Measurements from ENCODE around the gene PARL.

Gene PARL

GRCh38 chr3:183854318-183855035 is 30.2 kb downstream of the PARL start:
- no peak for DNase-seq (ENCODE audit: extremely low read depth in 1 of 2, low read depth in 1 of 2)

DNA sequence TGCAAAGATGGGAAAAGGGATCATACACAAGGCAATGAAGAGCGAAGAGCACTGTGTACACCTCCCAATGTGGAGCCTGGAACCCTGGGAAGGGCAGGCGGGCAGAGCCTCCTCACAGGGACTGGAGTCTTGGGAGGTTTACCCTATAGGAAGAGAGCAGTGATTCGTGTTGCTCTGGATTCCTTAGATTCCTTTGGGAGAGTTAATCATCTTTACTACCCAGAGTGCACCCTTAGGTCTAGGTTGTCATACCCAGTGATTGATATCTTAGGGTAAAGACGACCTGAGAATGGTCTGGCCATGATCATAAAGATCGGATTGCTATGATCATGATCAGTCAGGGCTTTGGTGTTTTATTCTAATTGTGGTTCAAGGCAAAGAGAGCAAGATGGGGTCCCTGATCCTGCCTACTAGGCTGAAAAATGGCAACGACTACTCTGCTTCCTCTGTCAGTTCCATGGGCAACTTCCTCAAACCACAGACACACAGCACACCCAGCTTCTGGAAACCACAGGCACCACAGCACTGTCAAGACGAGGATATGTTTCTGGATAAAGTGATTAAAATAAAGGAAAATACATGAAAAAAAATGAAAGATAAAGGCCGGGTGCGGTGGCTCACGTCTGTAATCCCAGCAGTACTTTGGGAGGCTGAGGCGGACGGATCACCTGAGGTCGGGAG is 38.9 kb downstream of the PARL start:
- DNase-seq (ENCODE audit: extremely low read depth in 1 of 2, low read depth in 1 of 2) = no peak

GRCh38 chr3:183845090-183845489 is 39.6 kb downstream of the PARL start:
- no peak for DNase-seq (ENCODE audit: extremely low read depth in 1 of 2, low read depth in 1 of 2)

DNA sequence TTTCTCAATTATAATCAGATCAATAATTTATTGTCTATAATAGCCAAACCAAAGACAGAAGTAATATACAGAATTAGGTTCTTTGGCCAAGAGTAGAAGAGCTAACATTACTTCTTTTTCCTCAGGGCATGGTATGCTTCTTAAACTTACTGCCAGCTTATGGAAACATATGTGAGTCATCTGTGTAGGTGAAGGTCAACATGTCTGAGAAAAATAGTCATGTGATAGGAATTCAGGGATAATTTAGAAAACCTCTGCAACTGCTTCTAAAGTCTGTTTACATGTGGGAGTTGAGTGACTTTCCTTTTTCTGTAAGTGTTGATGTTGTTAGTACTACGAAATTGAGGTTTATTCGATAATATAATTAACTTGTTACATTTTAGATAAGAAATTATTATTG is 40.1 kb downstream of the PARL start:
- DNase-seq (ENCODE audit: extremely low read depth in 1 of 2, low read depth in 1 of 2) = no peak

DNA sequence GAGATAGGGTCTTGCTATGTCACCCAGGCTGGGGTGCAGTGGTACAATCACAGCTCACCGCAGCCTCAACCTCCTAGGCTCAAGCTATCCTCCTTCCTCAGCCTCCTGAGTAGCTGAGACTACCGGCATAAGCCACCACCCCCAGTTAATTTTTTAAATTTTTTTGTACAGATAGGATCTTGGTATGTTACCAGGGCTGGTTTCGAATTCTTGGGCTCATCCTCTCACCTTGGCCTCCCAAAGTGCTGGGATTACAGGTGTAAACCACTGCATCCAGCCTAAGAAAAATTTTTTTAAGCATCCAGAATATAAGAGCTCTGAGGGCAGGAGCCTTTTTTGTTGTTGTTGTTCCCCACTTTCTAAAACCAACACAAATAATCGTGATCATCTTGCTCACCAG is 44.9 kb downstream of the PARL start:
- DNase-seq (ENCODE audit: extremely low read depth in 1 of 2, low read depth in 1 of 2) = no peak

- no peak for DNase-seq (ENCODE audit: extremely low read depth in 1 of 2, low read depth in 1 of 2)
These were observed 46.8 kb downstream of the PARL start for GRCh38 chr3:183837894-183838293.

DNA sequence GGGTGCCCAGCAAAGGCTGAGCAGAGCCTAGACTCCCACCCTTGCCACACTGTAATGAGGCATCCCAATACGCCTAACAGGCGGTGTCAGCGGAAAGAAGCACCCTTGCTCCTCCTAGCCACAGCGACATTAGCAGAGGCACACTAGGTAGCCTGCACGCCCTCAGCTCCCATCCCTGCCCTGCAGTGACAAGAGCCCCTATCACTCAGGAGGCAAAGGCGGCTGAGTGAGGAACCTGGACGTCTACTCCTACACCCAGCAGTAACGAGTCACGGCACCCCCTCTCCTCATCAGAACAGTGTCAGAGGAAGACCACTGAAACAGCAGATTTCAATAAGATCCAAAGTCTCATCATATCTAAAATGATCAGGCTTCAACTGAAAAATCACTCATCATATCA is 47.3 kb downstream of the PARL start:
- no peak for DNase-seq (ENCODE audit: extremely low read depth in 1 of 2, low read depth in 1 of 2)

DNA sequence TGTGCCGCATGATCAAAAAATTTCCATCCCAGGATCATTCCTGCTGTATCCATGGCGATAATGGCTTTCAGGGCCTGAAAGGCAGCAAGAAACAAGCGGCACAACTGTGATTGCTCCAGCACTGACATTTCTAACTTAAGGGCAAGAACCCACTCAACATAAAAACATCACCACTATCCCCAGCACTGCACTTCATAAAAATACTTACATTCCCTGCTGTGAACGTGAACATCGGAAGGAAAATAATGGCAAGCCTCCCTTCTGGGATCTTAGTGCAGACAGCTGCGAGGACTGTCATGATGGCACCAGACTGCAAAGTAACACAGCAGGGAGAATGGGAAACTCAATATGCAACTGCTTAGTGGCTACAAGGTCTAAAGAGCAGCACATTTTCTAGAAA is 51.2 kb downstream of the PARL start:
- no peak for DNase-seq (ENCODE audit: extremely low read depth in 1 of 2, low read depth in 1 of 2)

DNA sequence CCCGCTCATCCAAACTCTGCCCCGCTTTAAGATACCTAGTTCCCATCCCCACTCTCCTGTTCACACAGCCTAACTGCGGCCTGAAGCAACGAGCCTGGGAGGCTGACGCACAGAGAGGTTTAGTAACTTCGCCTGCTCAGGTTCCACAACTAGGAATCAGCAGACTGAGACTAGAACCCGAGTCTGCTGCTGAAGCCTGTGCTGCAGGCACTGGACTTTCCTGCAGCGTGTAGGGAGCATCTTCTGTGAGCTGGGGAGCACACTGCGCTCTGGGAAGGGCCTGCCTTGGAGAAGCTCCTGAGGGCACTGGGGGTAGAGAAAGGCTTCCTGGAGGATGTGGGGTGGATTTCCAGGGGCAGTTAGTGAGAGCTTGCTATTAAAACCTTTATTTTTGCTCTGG is 54.5 kb downstream of the PARL start:
- no peak for DNase-seq (ENCODE audit: extremely low read depth in 1 of 2, low read depth in 1 of 2)

GRCh38 chr3:183829466-183829865 is 55.2 kb downstream of the PARL start:
- no peak for DNase-seq (ENCODE audit: extremely low read depth in 1 of 2, low read depth in 1 of 2)

- no peak for DNase-seq (ENCODE audit: extremely low read depth in 1 of 2, low read depth in 1 of 2)
These were observed 56.2 kb downstream of the PARL start for GRCh38 chr3:183828538-183828870.

- DNase-seq (ENCODE audit: extremely low read depth in 1 of 2, low read depth in 1 of 2) = no peak
These were observed 56.7 kb downstream of the PARL start for GRCh38 chr3:183827809-183828537.

DNA sequence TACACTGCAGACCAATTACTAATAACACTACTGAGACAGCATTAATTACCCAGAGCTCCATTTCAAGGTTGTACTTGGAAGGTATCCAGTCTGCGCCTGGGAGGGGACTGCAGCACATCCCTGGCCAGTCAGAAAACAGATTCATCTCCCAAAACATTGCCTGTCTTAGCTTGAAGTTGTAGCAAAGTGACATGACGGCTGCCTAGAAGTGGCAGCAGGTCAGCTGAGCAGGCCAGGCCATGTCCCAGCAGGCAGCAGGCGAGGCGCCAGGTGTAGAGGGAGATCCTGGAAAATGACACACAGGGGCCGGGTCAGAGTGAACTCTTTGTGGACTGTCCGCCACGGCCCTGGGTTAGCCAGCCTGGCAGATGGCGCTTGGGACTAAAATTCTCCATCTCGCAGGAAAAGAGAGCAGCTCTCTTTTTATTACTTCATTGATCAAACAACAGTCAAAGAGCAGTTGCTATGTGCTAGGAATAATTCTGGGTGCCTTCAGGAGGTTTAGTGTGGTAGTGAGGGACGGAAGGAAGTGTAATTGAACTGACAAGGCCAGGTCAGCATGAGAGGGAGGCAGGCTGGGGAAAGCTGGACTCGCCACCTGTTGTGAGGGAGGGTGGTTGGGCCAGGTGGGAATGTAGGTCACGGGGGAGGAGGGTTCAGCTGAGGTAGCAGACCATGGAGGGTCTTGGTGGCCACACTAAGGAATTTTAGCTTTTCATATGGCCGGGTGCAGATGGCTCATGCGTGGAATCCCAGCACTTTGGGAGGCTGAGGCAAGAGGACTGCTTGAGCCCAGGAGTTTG is 58.0 kb downstream of the PARL start:
- DNase-seq (ENCODE audit: extremely low read depth in 1 of 2, low read depth in 1 of 2) = no peak

DNA sequence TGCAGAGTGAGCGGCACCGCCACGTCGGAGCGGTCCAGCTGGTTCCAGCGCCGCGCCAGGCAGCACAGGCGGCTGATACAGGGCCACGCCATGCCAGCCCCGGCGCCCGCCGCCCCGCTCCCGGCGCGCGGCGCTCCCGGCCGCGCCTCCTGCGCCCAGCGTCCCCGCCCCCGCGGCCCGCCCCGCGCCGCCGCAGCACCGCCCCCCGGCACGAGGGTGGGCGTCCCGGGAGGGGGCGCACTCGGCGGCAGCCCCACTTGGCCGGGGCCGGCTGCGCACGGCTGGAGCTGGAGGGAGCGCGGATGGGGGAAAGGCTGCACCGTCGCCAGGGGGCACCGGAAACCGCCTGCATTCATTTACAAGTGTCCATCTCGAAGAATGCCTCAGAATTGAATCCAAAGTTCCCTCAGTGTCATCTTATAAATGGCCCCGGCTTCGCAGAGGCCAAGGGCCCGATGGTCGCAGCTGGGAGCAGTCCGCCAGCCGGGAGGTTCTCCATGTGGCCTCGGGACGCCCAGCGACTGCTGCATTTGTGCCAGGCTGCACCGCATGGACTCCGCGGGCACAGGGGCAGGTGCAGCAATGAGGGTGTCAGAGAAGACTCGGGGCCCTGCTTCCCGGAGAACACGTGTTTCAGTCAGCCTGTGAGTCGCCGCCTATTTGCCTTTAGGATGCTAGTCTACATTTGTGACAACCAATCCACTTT is 59.1 kb downstream of the PARL start, which contains the start of gene MAP6D1:
Gene MAP6D1 (minus strand): TSS at position 122 of the 706 bp plus-strand sequence. CDS start 30 bp downstream, at position 92.
- peak; percentile 23 for DNase-seq (ENCODE audit: extremely low read depth in 1 of 2, low read depth in 1 of 2)

GRCh38 chr3:183824761-183825455 is 59.8 kb downstream of the PARL start:
- no peak for DNase-seq (ENCODE audit: extremely low read depth in 1 of 2, low read depth in 1 of 2)

GRCh38 chr3:183823963-183824362 is 60.7 kb downstream of the PARL start:
- DNase-seq (ENCODE audit: extremely low read depth in 1 of 2, low read depth in 1 of 2) = no peak

DNA sequence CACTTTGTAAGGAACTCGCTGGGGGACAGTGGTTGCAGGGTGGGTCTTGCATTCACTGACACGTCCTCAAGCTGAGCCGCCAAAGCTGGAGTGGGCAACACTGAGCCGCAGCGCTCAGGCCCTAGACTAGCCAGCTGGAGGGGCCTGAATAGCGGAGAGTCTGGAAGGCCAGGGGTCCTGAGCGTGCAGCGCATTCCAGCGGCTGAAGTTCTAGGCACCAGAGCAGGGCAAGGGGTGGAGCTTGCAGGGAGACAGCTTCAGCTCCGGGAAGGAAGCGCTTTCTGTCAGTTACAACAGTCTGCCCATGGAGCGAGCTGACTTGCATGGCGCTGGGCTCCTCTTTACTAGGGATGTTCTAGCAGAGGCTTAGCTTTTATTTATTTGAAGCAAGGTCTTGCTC is 62.0 kb downstream of the PARL start:
- no peak for DNase-seq (ENCODE audit: extremely low read depth in 1 of 2, low read depth in 1 of 2)

DNA sequence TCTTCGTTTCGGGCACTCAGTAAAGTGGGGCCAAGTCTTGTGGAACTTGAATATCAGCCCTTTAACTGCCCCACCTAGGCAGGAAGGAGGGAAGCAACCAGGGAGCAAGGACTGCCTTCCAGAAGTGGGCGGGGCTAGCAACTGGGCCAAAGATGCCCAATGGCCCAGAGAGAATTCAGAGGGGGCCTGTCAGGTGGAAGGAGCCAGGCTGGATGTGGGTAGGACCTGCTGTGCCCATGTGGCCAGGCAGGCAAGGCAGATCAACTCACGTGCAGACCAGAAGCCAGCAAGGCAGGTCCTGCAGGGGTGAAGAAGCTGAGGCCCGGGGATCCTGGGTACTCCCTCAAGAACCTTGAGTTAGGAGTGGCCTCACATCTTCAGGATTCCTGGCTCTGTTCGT is 64.8 kb downstream of the PARL start:
- no peak for DNase-seq (ENCODE audit: extremely low read depth in 1 of 2, low read depth in 1 of 2)

DNA sequence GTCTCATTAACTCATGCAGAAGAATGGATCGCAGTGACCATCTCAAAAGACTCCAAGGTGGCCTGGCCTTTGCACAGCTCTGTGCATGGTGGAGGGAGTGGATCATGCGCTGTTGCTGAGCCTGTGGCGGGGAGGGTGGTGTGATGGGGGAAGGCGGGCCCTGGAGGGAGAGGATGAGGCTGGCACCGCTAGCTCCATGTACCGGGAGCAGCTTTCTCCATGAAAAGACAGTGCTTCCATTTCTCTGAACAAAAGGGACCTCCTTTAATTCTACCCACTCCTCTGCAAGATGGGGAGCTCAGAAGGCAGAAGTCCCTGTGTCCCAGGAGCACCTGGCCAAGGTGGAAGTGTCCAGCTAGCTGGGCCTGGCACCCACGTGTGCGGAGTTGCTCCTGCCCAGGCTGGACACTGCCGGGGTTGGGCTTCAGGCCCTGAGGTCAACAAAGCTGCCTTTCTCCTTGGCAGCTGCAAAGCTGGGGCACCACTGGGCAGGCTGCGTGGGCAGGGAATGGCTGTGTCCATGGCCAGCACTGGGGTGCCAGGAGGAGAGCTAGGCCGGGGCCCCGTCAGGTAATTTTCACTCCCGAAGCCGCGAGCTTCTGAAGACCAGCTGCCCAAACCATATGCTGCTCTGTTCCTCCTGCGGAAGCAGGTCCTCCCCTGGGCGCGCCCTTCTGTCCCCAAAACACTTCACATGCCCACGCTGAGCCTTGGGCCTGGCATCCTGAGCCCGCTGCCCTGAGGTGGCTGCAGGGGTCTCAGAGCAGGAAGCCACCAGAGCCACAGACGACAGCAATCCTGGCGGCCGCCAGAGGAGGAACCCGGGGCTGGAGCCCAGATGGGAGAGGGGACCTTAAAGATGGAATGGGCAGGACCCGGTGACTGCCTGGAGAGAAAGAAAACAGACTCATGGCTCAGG is 65.7 kb downstream of the PARL start:
- DNase-seq (ENCODE audit: extremely low read depth in 1 of 2, low read depth in 1 of 2) = no peak
